ENCODE results near the gene HSPG2.

Gene HSPG2

DNA sequence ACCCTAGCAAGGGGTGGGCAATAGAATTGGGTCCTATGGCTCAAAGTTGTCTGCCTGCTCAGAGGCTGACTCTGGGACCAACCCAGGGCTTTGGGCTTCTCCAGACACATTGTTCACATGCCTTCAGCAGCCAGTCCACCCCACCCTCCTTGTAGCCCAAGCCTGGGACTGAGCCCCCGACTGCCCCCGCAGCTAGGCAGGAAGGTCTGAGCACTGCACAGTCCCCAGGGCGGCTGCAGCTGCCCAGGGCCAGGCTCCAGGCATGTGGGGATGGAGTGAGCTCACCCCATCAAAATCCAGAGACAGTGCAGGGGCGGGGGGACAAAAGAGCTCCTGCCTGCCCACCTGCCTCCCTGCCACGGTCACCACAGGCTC lies 35.6 kb downstream of the HSPG2 start:
- no peak for DNase-seq (ENCODE audit: extremely low read depth in 1 of 2, low read depth in 1 of 2)

DNA sequence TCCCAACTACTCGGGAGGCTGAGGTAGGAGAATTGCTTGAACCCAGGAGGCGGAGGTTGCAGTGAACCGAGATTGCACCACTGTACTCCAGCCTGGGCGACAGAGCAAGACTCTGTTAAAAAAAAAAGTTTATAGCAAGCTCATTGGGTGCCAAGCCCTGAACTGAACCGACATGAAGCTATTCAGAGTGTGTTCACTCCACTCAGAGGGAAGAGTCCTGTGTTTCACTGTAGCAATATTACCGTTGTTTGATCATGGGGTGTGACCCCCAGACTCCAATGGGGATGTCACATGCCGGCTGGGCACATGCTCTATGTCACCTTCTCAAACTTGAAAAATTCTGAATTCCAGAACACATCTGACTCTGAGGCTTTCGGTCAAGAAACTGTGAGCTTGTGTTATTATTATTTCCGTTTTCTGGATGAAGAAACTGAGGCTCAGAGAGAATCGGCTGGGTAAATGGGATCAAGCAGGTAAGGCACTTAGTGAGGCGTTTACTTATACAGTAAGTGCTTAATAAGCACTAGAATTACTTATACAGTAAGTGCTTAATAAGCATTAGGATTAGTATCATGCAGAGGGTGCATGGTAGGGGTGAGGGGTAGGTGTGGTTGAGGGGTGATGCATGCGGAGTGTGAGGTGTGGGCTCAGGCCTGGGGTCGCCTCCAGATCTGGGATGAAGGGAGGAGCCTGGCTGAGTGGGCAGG lies 36.2 kb downstream of the HSPG2 start:
- no peak for DNase-seq (ENCODE audit: extremely low read depth in 1 of 2, low read depth in 1 of 2)

- no peak for DNase-seq (ENCODE audit: extremely low read depth in 1 of 2, low read depth in 1 of 2)
These were observed 37.1 kb downstream of the HSPG2 start for GRCh38 chr1:21899987-21900386.

GRCh38 chr1:21899267-21899810 lies 37.8 kb downstream of the HSPG2 start:
- DNase-seq (ENCODE audit: extremely low read depth in 1 of 2, low read depth in 1 of 2): no peak

GRCh38 chr1:21898326-21899200 lies 38.5 kb downstream of the HSPG2 start:
- no peak for DNase-seq (ENCODE audit: extremely low read depth in 1 of 2, low read depth in 1 of 2)

DNA sequence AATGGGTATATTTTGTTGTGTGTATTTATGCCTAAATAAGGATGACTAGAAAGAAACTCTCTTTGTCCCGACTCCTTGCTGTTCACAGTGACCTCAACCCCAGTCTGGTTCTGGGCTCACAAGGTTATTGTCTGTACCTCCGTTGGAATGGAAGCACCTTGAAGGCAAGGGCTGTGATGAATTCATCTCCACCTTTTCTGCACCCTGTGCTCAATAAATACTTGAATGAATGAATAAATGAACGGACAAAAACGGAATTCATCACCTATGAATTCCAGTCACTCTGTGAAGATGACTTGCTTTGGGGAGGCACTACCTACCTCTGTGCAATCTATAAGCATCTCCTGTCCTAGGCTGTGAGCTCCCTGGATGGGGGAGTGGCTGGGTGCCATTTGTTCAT lies 39.3 kb downstream of the HSPG2 start:
- DNase-seq (ENCODE audit: extremely low read depth in 1 of 2, low read depth in 1 of 2): no peak

DNA sequence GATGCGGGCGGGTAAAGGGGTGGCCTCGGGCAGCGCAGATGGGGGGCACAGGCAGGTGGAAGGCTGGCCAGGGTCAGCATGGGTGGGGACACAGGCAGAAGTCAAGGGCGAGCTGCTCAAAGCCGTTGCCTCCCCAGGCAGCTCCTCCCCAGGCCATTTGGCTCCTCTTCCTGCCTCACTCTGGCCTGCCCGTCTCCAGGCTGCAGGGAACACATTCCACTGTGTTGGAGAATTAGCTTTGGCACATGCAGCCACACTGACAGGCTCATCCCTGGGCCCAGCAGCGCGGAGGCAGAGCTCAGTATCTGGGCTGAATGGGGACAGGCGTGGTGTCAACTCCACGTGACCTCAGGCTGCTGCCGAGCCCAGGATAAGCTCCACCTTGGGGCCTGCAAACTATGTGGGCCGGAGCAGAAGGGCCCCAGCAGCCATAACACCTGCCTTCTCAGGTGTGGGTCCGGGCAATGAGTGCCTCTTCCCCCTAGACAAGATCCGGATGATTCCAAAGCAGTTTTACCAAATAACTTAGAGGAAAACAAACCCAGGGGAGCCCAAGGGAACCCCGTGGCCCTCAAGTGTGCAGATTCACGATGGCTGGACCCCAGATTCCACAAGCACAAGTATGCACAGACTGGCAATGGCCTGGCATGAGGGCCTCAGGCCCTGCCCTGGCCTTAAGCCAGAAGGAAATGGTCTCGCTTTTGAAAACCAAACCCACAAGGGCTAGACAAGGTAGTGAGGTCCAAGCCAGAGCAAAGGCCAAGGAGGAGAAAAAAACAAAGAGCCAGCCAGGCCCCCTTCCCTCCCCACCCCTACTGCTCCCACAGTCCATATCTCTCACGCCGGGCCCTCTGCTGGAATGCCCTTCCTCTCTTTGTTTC lies 40.2 kb downstream of the HSPG2 start:
- no peak for DNase-seq (ENCODE audit: extremely low read depth in 1 of 2, low read depth in 1 of 2)

DNA sequence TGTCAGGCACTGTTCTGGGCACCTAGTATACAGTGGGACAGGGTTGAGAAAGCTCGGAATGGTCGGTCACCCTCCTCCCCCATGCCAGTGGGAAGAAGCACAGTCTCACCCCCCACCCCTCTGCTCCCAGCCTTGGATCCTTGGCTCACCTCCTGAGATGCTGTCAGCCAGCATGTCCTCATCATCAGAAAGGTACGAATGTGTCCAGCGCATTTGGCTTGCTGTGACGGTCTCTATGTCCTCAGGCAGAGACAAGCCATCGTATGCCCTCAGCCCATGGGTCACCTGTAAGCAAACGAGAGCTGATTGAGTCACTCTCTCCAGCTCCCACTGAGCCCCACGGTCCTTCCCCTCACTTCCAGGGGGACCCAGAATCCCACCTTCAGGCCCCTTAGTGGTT lies 41.1 kb downstream of the HSPG2 start:
- DNase-seq (ENCODE audit: extremely low read depth in 1 of 2, low read depth in 1 of 2): no peak

DNA sequence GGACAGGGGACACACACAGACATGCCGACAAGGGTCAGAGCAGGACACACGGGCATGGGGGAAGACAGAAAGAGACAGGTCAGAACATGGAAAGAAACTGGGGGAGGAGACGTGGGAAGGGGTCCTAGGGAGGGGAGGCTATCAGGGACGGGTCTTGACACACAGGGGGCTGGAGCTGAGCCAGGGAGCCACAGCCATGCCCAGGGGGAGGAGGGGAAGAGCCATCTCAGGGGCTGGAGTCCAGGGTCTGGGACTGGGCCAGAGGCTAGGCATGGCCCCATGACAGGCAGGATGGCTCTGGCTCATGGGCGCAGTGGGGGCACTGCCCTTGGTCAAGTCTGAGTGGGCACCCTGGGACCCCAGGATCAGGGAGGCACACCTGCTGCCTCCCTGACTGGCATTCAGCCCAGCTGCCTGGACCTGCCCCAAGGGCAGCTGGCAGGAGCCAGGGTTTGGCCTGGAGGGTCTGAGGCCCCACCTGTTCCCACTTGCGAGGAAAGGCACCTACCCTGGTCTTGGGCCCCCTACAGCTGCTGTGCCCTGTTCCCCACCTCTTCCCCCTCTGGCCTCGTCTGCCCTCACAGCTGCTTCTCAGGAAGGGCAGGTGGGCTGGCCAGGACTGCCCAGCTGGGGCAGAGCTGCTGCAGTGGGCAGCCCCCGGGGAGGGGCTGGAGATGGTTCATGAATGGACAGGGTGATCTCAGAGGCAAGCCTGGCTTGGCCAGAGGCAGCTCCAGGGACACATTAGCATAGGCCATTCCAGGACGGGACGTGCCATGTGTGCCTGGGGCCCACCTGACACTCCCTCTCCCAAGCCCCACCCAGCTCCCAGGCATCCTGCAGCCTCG lies 42.9 kb downstream of the HSPG2 start:
- DNase-seq (ENCODE audit: extremely low read depth in 1 of 2, low read depth in 1 of 2): no peak

DNA sequence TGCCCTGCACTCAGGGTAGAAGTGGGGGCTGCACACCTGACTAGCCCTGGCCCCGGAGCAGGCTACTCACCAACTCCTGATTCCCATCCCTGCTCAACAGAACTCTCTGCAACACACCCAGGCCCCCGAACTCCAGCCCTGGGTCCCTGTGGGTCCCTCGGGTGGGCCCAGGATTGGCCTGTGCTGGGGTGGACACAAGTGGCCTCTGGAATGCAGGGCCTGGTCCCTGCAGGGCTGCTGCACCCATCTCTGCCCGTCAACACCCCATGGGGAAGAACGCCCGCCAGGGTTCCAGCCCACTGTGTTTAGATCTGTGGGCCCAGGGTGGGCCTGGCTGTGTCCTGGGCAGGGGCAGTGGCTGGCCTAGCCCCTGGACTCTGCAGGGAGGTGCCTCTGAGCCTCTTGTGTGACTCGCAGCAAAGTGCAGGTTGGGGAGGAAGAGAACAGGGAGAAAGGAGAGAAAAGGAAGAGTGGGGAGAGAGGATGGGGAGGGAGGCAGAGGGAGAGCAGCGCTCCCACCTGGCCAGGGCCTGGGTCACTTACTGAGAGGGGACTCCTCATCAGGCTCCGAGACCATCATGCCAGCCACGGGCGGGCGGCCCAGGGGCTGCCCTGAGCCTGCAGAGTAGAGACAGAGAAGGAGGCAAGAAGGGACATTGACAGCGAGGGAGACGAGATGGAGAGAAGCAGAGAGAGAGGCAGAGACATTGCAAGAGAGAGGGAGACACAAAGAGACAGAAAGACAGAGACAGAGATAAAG lies 43.9 kb downstream of the HSPG2 start:
- DNase-seq (ENCODE audit: extremely low read depth in 1 of 2, low read depth in 1 of 2): no peak

DNA sequence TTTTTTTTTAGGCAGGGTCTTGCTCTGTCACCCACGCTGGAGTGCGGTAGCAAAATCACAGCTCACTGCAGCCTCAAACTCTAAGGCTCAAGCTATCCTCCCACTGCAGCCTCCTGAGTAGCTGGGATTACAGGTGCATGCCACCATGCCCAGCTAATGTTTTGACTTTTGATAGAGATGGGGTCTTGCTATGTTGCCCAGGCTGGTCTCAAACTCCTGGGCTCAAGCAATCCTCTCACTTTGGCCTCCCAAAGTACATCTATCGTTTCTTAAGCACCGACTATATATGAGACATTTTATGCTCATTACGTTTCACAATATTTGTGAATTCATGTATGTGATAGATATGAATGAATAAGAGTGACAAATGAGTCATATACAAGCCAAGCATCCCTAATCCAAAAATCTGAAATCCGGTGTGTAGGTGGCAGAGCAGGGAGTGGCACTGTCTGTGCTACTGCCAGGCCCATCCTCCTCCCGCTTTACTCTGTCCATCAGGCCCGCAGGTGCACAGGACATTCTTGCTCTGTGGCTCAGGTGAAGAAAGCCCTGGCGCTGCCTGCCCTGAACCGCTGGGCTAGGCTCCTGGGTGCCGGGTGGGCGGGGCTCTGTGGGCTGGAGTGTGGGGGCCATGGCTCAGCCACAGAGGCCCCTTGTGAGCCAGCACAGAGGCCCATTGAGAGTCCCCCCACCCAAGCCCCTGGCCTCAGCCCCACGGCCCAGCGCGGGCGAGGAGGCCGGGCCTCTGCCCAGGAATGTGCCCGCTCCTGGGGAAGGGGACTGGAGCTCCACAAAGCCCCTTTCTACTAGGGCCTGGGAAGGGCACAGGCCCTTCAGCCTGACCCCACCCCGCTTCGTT lies 45.3 kb downstream of the HSPG2 start:
- no peak for DNase-seq (ENCODE audit: extremely low read depth in 1 of 2, low read depth in 1 of 2)

DNA sequence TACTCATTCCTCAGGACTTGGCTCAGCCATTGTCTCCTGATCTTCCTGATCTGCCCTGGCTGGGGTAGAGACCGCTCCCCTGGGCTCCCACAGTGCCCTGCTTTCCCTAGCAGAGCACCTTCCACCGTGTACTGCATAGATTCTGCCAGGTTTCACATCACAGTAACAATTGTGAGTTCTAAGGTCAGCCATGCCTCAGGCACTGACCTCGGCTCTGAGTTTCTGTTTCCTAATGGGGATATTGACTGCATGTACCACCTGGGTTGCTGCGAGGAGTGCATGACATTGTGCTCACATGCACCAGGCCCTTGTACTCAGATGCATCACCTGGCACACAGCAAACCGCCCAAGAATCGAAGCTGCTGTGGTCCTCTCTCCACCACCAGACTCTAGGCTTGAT lies 46.0 kb downstream of the HSPG2 start:
- DNase-seq (ENCODE audit: extremely low read depth in 1 of 2, low read depth in 1 of 2): no peak

DNA sequence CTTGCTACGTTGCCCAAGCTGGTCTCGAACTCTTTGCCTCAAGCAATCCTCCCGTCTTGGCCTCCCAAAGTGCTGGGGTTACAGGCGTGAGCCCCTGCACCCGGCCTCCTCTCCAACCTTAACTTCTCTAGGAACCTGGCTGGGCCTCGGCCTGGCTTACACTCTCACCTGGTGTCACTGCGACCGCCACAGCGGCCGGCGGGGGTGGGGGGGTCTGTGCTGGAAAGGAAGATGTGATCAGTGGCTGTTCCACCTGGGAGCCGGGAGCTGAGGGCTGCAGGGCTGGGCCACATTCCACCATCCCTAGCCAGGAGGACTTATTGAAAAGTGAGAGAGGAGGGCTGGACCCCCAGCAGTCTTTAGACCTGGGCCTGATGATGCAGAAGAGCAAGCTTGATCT lies 48.6 kb downstream of the HSPG2 start:
- no peak for DNase-seq (ENCODE audit: extremely low read depth in 1 of 2, low read depth in 1 of 2)

DNA sequence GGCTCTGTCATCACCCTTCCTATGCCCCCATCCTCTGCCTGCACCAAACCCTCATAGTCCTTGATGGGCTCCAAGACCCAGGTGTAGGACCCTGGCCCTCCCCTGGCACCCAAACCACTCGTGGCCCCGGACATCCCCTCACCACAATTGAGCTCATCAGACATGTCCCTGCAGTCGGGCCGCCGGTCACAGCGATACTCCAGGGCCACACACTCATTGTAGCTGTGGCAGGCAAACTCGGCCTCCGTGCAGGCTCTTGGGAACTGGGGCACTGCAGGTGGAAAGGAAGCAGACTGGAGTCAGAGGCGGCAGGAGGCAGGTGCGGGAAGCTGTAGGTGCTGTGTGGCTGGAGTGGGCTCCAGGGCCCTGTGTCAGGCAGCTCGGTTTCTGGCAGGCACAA lies 49.3 kb downstream of the HSPG2 start:
- DNase-seq (ENCODE audit: extremely low read depth in 1 of 2, low read depth in 1 of 2): no peak

- DNase-seq (ENCODE audit: extremely low read depth in 1 of 2, low read depth in 1 of 2): no peak
These were observed 49.8 kb downstream of the HSPG2 start for GRCh38 chr1:21887216-21887736.

DNA sequence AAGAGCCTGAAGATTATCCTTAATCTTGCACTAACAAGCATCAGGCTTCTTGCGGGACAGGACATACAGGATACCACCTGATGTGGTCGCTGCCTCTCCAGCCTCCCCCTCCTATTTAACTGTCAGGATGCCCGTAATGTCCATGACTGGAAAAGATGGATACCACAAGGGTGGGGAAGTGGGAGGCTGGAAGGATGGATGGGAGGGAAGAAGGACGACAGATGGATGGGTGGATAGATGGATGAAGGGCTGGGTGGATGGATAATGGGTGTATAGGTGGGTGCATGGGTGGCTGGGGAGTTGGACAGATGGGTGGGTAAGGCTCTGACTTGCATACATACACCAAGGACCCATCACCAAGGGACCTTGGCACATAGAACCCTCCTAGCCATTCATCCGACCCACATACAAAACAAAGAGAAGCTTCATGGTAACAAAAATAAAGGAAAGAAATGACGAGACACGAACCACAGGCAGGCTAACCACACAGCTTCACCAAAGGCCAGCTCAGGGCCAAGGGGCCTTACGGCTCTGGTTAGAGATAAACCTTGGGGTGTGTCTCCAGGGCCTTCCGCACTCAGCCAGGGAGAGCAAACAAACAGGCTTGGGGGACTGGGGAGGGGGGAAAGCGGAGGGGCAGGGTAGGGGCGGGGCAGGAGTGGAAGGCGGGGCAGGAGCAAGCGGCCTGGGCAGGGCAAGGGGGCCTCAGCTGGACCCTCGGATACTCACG lies 50.5 kb downstream of the HSPG2 start:
- no peak for DNase-seq (ENCODE audit: extremely low read depth in 1 of 2, low read depth in 1 of 2)

DNA sequence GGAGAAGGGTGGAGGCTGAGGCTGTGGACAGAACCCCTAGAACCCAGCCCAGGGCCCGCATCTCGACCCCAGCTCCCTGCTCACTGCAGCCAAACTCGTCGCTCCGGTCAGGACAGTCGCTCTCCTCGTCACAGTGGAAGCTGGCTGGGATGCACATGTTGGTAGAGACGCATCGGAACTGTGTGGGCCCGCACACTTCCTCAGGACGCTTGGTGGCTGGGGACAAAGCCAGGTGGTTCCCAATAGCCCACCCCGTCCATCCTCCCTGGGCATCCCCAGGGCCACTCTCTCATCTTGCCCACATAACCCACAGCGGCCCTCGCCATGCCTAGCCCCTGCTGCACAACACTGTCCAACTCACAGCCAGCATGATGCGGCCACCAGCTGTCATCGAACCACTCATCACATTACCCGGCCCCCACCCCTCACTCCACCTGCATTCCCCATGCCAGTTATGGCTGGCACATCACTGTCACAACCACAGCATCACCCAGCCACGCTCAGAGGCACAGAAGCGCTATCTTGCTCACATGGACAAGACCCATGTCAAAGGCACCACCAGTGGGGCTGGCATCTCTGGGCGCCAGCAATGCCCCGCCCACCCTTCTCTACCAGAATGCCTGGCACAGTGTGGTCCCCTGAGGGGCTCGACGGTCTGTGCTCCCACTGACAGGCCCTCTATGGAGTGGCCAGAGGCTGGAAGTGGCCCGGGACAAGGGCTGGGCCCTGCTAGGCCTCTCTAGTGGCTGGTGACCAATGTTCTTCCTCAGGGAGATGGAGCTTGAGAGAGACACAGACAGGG lies 51.7 kb downstream of the HSPG2 start:
- no peak for DNase-seq (ENCODE audit: extremely low read depth in 1 of 2, low read depth in 1 of 2)

Data from activated CD8-positive, alpha-beta memory T cell treated with anti-CD3 and anti-CD28 coated beads for 1 hour (primary cell).